Activated CD4-positive, CD25-positive, alpha-beta regulatory T cell treated with anti-CD3 and anti-CD28 coated beads, Interleukin-2, amount 50 U/mL, for 72 hours (primary cell): ENCODE measurements around the gene RNF187.
"Not testable (repeated sequence)": the region's sequence is repeated elsewhere in the genome, so short reads cannot be mapped to it uniquely, and the experiment has no call there.

ENCODE experiments used
- DNase-seq: peaks from one replicate; pipeline ENCODE4 v3.0.0; 2021

The RNF187 gene

GRCh38 chr1:228488818-228489674 is 1.9 kb downstream of the RNF187 start:
- no peak for DNase-seq

- no peak for DNase-seq
These were observed 3.2 kb downstream of the RNF187 start for GRCh38 chr1:228490120-228491078.

GRCh38 chr1:228493141-228494043 is 6.2 kb downstream of the RNF187 start:
- no peak for DNase-seq

GRCh38 chr1:228494044-228494353 is 6.8 kb downstream of the RNF187 start:
- DNase-seq = no peak

GRCh38 chr1:228494391-228494790 is 7.2 kb downstream of the RNF187 start:
- no peak for DNase-seq

GRCh38 chr1:228494970-228495853 is 8.0 kb downstream of the RNF187 start:
- DNase-seq = no peak

- DNase-seq = no peak
These were observed 8.9 kb downstream of the RNF187 start for GRCh38 chr1:228496084-228496483.

- DNase-seq = no peak
These were observed 9.3 kb downstream of the RNF187 start for GRCh38 chr1:228496494-228496893.

- no peak for DNase-seq
These were observed 10.0 kb downstream of the RNF187 start for GRCh38 chr1:228497206-228497605.

- DNase-seq = no peak
These were observed 10.6 kb downstream of the RNF187 start for GRCh38 chr1:228497817-228498216.

GRCh38 chr1:228500143-228500734 is 13.1 kb downstream of the RNF187 start:
- DNase-seq = no peak

- peak; percentile 85 for DNase-seq
These were observed 14.0 kb downstream of the RNF187 start for GRCh38 chr1:228500901-228501871.

GRCh38 chr1:228502522-228502921 is 15.3 kb downstream of the RNF187 start:
- DNase-seq = no peak

- DNase-seq = not testable (repeated sequence)
These were observed 18.8 kb downstream of the RNF187 start for GRCh38 chr1:228505944-228506343.

- no peak for DNase-seq
These were observed 20.9 kb downstream of the RNF187 start for GRCh38 chr1:228507961-228508652.

- DNase-seq = no peak
These were observed 21.7 kb downstream of the RNF187 start for GRCh38 chr1:228508840-228509415.

GRCh38 chr1:228510101-228510802 is 23.1 kb downstream of the RNF187 start:
- DNase-seq = no peak

GRCh38 chr1:228510803-228511413 is 23.7 kb downstream of the RNF187 start:
- DNase-seq = no peak
